OCI-M1 (cell line): Measurements from ENCODE around the gene MYH16.
"Not testable (repeated sequence)": the region's sequence is repeated elsewhere in the genome, so short reads cannot be mapped to it uniquely, and the experiment has no call there.

Experiments used
- DNase-seq: peaks from one replicate; lab custom pipeline; 2025; lab: John Stamatoyannopoulos, UW

Gene MYH16

DNA sequence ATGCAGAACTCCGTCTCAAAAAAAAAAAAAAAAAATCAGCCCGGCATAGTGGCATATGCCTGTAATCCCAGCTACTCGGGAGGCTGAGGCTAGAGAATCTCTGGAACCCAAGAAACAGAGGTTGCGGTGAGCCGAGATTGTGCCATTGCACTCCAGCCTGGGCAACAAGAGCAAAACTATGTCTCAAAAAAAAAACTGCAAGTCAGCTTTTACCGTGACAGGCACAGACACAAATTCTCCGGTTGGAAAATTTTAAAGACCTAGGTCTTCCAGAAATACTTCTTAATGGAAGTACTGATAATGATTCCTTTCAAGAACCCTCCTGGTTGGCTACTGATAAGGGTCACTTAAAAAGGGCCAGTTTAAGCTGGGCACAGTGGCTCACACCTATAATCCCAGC, 82.5 kb downstream of the MYH16 start:
- DNase-seq, result no peak

- no peak for DNase-seq
These were observed 85.3 kb downstream of the MYH16 start for GRCh38 chr7:99357701-99358490.

GRCh38 chr7:99358521-99358920, 85.9 kb downstream of the MYH16 start:
- DNase-seq, result not testable (repeated sequence)

DNA sequence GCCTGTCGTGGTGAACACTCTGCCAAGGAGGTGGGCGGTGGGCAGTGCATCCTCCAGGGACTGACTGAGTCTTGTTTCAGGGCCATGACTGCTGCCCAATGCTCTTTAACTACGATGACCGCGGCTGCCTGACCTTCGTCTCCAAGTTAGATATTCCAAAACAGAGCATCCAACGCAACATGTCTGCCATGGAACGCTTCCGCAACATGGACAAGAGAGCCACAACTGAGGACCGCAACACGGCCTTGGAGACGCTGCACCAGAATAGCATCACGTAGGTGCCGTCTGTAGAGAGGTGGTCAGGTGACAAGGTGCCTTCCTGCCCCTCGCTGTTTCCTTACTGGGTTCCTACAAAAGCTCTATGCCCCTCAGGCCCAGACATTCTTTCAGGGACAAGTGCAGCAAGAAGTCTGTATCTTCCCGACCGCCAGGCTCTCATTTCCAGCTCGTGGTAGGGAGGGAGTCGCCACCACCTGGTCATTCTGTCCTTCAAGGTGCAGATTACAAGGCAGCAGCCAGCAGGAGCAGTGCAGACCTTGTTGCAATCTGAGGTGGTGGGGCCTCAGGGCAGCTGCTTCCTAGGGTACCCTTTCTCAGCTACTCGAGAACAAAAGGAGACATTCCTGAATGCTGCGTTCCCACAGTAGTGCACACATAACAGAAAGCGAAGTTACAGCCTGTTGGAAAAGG, 87.0 kb downstream of the MYH16 start:
- DNase-seq, result no peak
